HepG2 (cell line): ENCODE data around the gene TSNAX.

Experiments used
- EED ChIP-seq: sonication (generic); formaldehyde crosslinking; IDR thresholded peaks from 2 replicates; pipeline ENCODE4 v1.5.0; 2020; ENCODE audit warnings: mild to moderate bottlenecking, missing genetic modification reagents
- HMG20B ChIP-seq: conservative IDR thresholded peaks from 2 replicates; pipeline ENCODE4 v1.6.1; 2016; ENCODE audit warnings: missing genetic modification reagents, missing compliant biosample characterization
- IRF2 ChIP-seq: IDR thresholded peaks from 2 replicates; pipeline ENCODE4 v1.6.1; 2018; ENCODE audit warnings: missing genetic modification reagents, missing compliant biosample characterization
- NFE2L1 ChIP-seq: sonication (generic); formaldehyde crosslinking; IDR thresholded peaks from 2 replicates; pipeline ENCODE4 v1.4.0; 2020; ENCODE audit warnings: missing genetic modification reagents, mild to moderate bottlenecking, borderline replicate concordance
- PHF21A ChIP-seq: sonication (generic); formaldehyde crosslinking; IDR thresholded peaks from 2 replicates; pipeline ENCODE4 v1.5.0; 2020; ENCODE audit warnings: mild to moderate bottlenecking, missing genetic modification reagents
- ZBTB46 ChIP-seq: sonication (generic); formaldehyde crosslinking; IDR thresholded peaks from 2 replicates; pipeline ENCODE4 v1.4.0; 2020; ENCODE audit warnings: mild to moderate bottlenecking, missing genetic modification reagents, borderline replicate concordance
- ZNF512 ChIP-seq: sonication (generic); formaldehyde crosslinking; IDR thresholded peaks from 2 replicates; pipeline ENCODE4 v1.4.0; 2020; ENCODE audit warnings: mild to moderate bottlenecking, missing genetic modification reagents

- no peak for TF ChIP-seq HMG20B (CRISPR knock-in tag)
- no peak for TF ChIP-seq ZNF512
- TF ChIP-seq PHF21A (CRISPR knock-in tag): no peak
- no peak for TF ChIP-seq NFE2L1 (CRISPR knock-in tag)
- TF ChIP-seq IRF2 (CRISPR knock-in tag): no peak
- TF ChIP-seq ZBTB46 (CRISPR knock-in tag): no peak
- TF ChIP-seq EED (CRISPR knock-in tag): no peak
These were observed 19.5 kb upstream of the TSNAX start for GRCh38 chr1:231508941-231509340.
